Duodenal mucosa (tissue), 2 donors: ENCODE data around the gene ATG7.

Source experiments
- H3K27ac ChIP-seq: one replicate; pipeline ENCODE4 v1.7.0; 2013; ENCODE audit warnings: low read depth, low read length
- H3K27me3 ChIP-seq, 2 donors: one replicate each; pipeline ENCODE4 v1.7.0; 2013; ENCODE audit warnings: low read length in 2 of 2, control low read depth in 1 of 2; ENCODE audit not compliant: insufficient read depth in 2 of 2, control insufficient read depth in 1 of 2
- H3K36me3 ChIP-seq, 2 donors: one replicate each; pipeline ENCODE4 v1.7.0; 2013; ENCODE audit warnings: low read length in 2 of 2, control low read depth in 1 of 2; ENCODE audit not compliant: insufficient read depth in 2 of 2, control insufficient read depth in 1 of 2
- H3K4me1 ChIP-seq, 2 donors: one replicate each; pipeline ENCODE4 v1.7.0; 2013; ENCODE audit warnings: low read length in 2 of 2, control low read depth in 1 of 2; ENCODE audit not compliant: insufficient read depth in 2 of 2, control insufficient read depth in 1 of 2
- H3K4me3 ChIP-seq, 2 donors: one replicate each; pipeline ENCODE4 v1.7.0; 2013; ENCODE audit warnings: low read length in 2 of 2, low read depth in 1 of 2
- H3K9ac ChIP-seq, 2 donors: one replicate each; pipeline ENCODE4 v1.7.0; 2013; ENCODE audit warnings: low read length in 2 of 2, low read depth in 1 of 2
- H3K9me3 ChIP-seq, 2 donors: one replicate each; pipeline ENCODE4 v1.7.0; 2013; ENCODE audit warnings: low read length in 2 of 2, control low read depth in 1 of 2; ENCODE audit not compliant: control insufficient read depth in 1 of 2

The ATG7 gene

DNA sequence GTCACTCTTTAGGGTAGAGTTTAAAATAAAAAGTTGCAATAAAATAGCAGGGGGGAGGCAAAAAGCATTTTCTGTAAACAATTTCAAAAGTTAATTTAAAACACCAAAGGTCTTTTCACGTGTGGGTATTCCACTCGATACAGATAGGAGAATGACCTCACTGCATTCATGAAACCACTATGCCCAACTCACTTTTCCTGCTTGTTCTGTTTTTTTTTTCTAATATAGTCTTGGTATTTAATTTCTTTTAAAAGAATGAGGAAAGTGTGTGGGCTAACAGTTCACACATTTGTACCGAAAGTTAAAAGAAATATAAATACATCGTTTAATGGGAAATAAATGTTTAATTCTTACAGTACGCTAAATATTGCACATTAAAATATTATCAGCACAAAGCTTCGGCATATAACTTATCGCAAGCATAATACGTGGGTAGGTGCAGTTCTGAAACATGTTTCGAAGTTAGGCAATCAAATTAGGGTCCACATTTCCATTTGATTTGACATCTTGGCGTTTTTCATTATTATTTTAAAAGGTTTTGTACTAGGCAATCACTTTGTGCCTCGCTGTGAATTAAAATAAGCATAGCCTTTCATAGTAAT lies 330.1 kb downstream of the ATG7 start:
- H3K4me1 ChIP-seq = peaks cover 16 to 25% of the 10 kb centered on the region in 2 donors
- H3K27ac ChIP-seq = no peak overlapping the region
- H3K4me3 ChIP-seq = no peak overlapping the region
- peaks cover 0 to 10% of the 10 kb centered on the region in 2 donors for H3K36me3 ChIP-seq
- no peaks in the 10 kb centered on the region for H3K9me3 ChIP-seq
- H3K27me3 ChIP-seq = no peaks in the 10 kb centered on the region
- H3K9ac ChIP-seq = no peak overlapping the region

DNA sequence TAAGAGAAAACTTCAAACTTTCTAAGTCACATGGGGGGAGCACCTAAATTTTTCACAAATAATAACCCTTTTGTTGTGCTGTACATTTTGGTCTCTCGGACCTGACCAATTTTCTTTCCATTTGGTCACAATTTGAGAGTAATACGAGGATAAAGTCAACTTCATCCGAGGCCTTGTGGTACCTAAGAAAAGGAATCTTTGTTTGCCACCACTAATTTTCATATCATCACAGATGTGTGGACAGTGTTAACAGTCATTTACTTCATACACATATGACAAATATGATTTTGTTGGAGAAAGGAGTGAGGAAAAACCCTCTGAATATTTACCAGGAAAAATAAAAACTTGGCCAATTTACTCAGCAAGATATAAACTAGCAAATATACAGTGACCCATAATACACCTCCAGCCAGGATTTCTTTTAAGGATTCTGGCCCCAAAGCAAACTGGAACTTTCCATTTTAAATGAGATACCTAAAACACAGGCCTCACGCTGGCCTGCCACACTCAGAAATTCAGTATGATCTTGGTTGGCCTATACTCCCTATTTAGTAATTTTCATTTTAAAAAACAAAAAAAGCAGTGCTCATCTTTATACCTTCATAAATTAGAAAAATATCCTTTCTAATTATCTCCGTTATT lies 330.8 kb downstream of the ATG7 start:
- Histone ChIP-seq H3K36me3 (peaks cover 0 to 9% of the 10 kb centered on the region in 2 donors), H3K9me3 (no peaks in the 10 kb centered on the region), H3K27me3 (no peaks in the 10 kb centered on the region), H3K4me3 (no peak overlapping the region), H3K27ac (no peak overlapping the region), H3K4me1 (peaks cover 16 to 25% of the 10 kb centered on the region in 2 donors), H3K9ac (no peak overlapping the region)

GRCh38 chr3:11603628-11604027 lies 331.4 kb downstream of the ATG7 start:
- H3K36me3 ChIP-seq = peaks cover 0 to 9% of the 10 kb centered on the region in 2 donors
- H3K9ac ChIP-seq = no peak overlapping the region
- no peaks in the 10 kb centered on the region for H3K9me3 ChIP-seq
- H3K4me3 ChIP-seq = no peak overlapping the region
- no peaks in the 10 kb centered on the region for H3K27me3 ChIP-seq
- peak overlapping the region; percentile 65 for H3K27ac ChIP-seq
- peaks cover 16 to 29% of the 10 kb centered on the region in 2 donors for H3K4me1 ChIP-seq

DNA sequence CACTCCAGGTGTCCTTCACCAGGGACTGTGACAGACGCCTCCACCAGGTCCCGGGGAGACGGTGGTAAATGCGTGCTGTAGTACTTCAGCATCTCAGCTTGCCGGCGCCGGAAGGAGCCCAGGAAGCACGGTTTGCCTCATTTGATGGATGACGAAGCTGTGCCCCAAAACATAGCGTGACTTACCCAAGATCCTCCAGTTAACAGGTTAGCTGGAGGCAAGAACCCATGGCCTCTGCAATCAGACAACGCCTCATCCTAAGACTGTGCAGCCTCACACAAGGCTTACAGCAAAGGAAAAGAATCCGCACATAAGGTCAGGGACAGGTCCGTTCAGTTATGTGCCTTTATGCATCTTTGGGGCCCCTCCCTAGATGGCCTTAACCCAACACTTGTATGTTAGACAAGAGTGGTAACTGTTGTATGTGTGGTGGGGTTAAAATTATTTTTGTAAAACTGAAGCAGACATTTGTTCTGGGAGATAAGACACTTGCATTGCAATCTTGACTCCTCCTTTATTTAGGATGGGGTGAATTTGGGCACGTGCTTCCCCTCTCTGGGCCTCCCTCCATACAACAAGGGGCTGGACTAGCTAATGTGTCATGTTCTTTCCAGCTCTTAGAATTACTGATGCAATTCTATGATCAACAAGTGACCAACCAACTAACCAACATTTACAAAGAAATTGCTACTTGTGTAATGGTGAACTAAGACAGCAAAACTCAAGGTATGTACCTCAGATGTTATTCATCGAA lies 332.1 kb downstream of the ATG7 start:
- Histone ChIP-seq H3K9me3 (no peaks in the 10 kb centered on the region), H3K4me3 (no peak overlapping the region), H3K4me1 (peaks cover 16 to 29% of the 10 kb centered on the region in 2 donors), H3K9ac (no peak overlapping the region), H3K36me3 (peaks cover 0 to 9% of the 10 kb centered on the region in 2 donors), H3K27me3 (no peaks in the 10 kb centered on the region), H3K27ac (peak overlapping the region; percentile 65)

DNA sequence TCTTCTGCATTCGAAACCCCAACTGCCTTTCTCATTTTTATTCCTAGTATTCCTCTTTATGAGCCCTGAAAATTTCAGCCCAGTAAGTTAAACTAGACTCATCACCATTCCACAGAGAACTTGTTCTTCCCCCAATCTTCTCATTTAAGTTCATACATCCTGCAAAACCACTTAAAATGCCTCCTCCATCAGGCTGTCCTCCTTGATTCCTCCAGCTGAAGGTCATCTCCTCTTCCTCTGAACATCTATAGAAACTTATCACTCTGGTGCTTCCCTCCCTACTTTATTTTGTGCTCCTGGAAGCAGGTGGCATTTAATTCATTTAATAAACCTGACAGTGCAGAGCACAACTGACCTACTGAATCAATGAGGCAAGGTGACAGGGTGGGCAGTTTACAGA lies 333.2 kb downstream of the ATG7 start:
- Histone ChIP-seq H3K27me3 (no peaks in the 10 kb centered on the region), H3K4me3 (no peak overlapping the region)

DNA sequence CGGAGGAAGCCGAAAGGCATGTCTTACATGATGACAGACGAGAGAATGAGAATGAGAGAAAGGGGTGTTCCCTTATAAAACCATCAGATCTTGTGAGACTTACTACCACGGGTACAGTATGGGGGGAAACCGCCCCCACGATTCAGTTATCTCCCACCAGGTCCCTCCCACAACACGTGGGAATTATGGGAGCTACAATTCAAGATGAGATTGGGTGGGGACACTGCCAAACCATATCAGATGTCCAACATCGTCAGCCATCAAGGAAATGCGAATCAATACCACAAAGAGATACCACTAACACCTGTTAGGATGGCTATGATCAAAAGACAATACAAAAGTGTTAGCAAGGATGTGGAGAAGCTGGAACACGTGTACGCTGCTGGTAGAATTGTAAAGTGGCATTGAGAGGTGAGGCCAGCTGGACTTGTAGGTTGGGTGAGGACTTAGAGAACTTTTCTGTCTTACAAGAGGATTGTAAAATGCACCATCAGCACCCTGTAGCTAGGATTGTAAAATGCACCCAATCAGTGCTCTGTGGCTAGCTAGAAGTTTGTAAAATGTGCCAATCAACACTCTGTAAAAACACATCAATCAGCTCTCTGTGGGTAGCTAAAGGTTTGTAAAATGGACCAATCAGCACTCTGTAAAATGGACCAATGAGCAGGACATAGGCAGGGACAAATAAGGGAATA lies 334.0 kb downstream of the ATG7 start:
- no peaks in the 10 kb centered on the region for H3K27me3 ChIP-seq
- H3K9ac ChIP-seq = no peak overlapping the region
- H3K27ac ChIP-seq = no peak overlapping the region
- no peaks in the 10 kb centered on the region for H3K9me3 ChIP-seq
- H3K4me1 ChIP-seq = peaks cover 19 to 32% of the 10 kb centered on the region in 2 donors
- no peak overlapping the region for H3K4me3 ChIP-seq
- peaks cover 0 to 9% of the 10 kb centered on the region in 2 donors for H3K36me3 ChIP-seq

More for the DNA sequence above, 333.2 kb downstream of the ATG7 start:
- H3K36me3 ChIP-seq = peaks cover 0 to 9% of the 10 kb centered on the region in 2 donors
- no peaks in the 10 kb centered on the region for H3K9me3 ChIP-seq
- peaks cover 21 to 32% of the 10 kb centered on the region in 2 donors for H3K4me1 ChIP-seq
- no peak overlapping the region for H3K27ac ChIP-seq
- no peak overlapping the region for H3K9ac ChIP-seq

DNA sequence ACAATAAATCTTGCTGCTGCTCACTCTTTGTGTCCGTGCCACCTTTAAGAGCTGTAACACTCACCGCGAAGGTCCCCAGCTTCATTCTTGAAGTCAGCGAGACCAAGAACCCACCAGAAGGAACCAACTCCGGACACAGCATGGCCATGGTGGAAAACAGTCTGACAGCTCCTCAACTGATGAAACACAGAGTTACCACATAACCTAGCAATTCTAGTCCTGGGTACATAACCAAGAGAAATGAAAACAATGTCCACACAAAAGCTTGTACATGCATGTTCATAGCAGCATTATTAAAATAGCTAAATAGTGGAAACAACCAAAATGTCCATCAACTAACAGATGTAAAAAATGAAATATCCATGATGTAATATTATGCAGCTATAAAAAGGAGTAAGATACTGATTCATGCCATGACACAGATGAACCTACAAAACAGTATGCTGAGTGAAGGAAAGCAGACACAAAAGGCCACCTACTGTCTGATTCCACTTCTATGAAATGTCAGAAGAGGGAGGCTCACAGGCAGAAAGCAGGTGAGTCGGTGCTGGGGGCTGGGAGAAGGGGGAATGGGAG lies 334.8 kb downstream of the ATG7 start:
- H3K27me3 ChIP-seq = no peaks in the 10 kb centered on the region
- no peak overlapping the region for H3K9ac ChIP-seq
- H3K27ac ChIP-seq = no peak overlapping the region
- peaks cover 0 to 9% of the 10 kb centered on the region in 2 donors for H3K36me3 ChIP-seq
- peaks cover 17 to 27% of the 10 kb centered on the region in 2 donors for H3K4me1 ChIP-seq
- H3K4me3 ChIP-seq = no peak overlapping the region
- H3K9me3 ChIP-seq = no peaks in the 10 kb centered on the region
